Ishikawa (cell line): Measurements from ENCODE around the gene TRHDE.

Source experiments
- CEBPB ChIP-seq: IDR thresholded peaks from 2 replicates; pipeline ENCODE4 v1.6.1; 2012
- CREB1 ChIP-seq: IDR thresholded peaks from 2 replicates; pipeline ENCODE4 v1.6.1; 2012; ENCODE audit warnings: low read depth
- EP300 ChIP-seq: IDR thresholded peaks from 2 replicates; pipeline ENCODE4 v1.6.1; 2012; ENCODE audit warnings: borderline replicate concordance
- NFIC ChIP-seq: IDR thresholded peaks from 2 replicates; pipeline ENCODE4 v1.6.1; 2012
- RAD21 ChIP-seq: IDR thresholded peaks from 2 replicates; pipeline ENCODE4 v1.6.1; 2012; ENCODE audit warnings: low read depth
- TCF12 ChIP-seq: IDR thresholded peaks from 2 replicates; pipeline ENCODE4 v1.6.1; 2012; ENCODE audit warnings: low read depth
- YY1 ChIP-seq: IDR thresholded peaks from 2 replicates; pipeline ENCODE4 v1.6.1; 2012; ENCODE audit warnings: low read depth
- ZBTB7A ChIP-seq: IDR thresholded peaks from 2 replicates; pipeline ENCODE4 v1.6.1; 2012; ENCODE audit warnings: low read depth

DNA sequence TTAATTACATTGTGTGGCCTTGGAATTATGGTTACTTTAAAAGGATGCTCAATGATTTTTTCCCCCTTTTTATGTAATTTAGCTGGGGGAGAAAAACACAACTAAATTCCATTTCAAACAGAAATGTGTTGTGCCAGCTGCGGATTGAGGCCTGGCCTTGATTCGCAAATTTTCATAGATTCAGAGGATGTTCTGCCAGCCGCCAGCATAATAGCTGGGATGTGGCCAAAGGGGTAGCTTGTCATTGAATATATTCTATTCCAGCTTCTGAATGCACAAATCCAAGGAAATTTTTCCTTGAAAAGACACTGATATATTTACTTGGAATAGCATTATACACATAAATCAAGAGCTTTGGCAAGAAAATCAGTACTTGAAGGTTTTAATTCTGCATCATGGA is 43.7 kb downstream of the TRHDE start:
- TF ChIP-seq RAD21 (no peak), EP300 (no peak), ZBTB7A (no peak), YY1 (no peak), CREB1 (no peak), CEBPB (no peak), NFIC (no peak), TCF12 (no peak)
